Hepatocyte (in vitro differentiated cells): ENCODE data around the gene STMP1.

Experiments
- CTCF ChIP-seq: fragments of 200-600 bp; sonication (generic); IDR thresholded peaks from 2 replicates; pipeline ENCODE4 v1.5.1; 2016; ENCODE audit warnings: antibody characterized with exemption, mild to moderate bottlenecking; ENCODE audit not compliant: poor library complexity
- EZH2 ChIP-seq: fragments of 200-600 bp; sonication (generic); IDR thresholded peaks from 2 replicates; pipeline ENCODE4 v1.6.1; 2016; ENCODE audit warnings: antibody characterized with exemption, mild to moderate bottlenecking, borderline replicate concordance
- EZH2phosphoT487 ChIP-seq: fragments of 200-600 bp; sonication (generic); IDR thresholded peaks from one replicate; pipeline ENCODE4 v1.6.1; 2018; ENCODE audit warnings: antibody characterized with exemption, mild to moderate bottlenecking, low read depth, moderate library complexity; ENCODE audit not compliant: unreplicated experiment, severe bottlenecking

- TF ChIP-seq CTCF (no peak), EZH2 (no peak), EZH2phosphoT487 (no peak)
Observed at GRCh38 chr7:135713836-135714470, 51.6 kb downstream of the STMP1 start.
